ENCODE results near the gene KMT2C.
"Not testable (repeated sequence)": the region's sequence is repeated elsewhere in the genome, so short reads cannot be mapped to it uniquely, and the experiment has no call there.

Gene KMT2C

GRCh38 chr7:152264915-152265314 lies 170.9 kb downstream of the KMT2C start:
- DNase-seq (ENCODE audit: low spot score) = not testable (repeated sequence)

- not testable (repeated sequence) for DNase-seq (ENCODE audit: low spot score)
Measured at GRCh38 chr7:152262146-152262545, 173.7 kb downstream of the KMT2C start.

- DNase-seq (ENCODE audit: low spot score) = not testable (repeated sequence)
Measured at GRCh38 chr7:152259645-152260044, 176.2 kb downstream of the KMT2C start.

- DNase-seq (ENCODE audit: low spot score) = not testable (repeated sequence)
Measured at GRCh38 chr7:152247851-152248250, 188.0 kb downstream of the KMT2C start.

- not testable (repeated sequence) for DNase-seq (ENCODE audit: low spot score)
Measured at GRCh38 chr7:152245417-152245816, 190.4 kb downstream of the KMT2C start.

GRCh38 chr7:152243464-152243863 lies 192.3 kb downstream of the KMT2C start:
- DNase-seq (ENCODE audit: low spot score) = not testable (repeated sequence)

GRCh38 chr7:152241301-152241700 lies 194.5 kb downstream of the KMT2C start:
- DNase-seq (ENCODE audit: low spot score) = not testable (repeated sequence)

- not testable (repeated sequence) for DNase-seq (ENCODE audit: low spot score)
Measured at GRCh38 chr7:152236306-152236705, 199.5 kb downstream of the KMT2C start.

- not testable (repeated sequence) for DNase-seq (ENCODE audit: low spot score)
Measured at GRCh38 chr7:152234421-152234820, 201.4 kb downstream of the KMT2C start.

- TF ChIP-seq CTCF (IDR thresholded peaks at IDR 0.05; ENCODE audit: extremely low read depth, missing control alignments) = no peak
- DNase-seq (ENCODE audit: low spot score) = no peak
Measured at GRCh38 chr7:152231089-152231488, 204.7 kb downstream of the KMT2C start.

GRCh38 chr7:152219556-152219955 lies 216.2 kb downstream of the KMT2C start:
- DNase-seq (ENCODE audit: low spot score) = not testable (repeated sequence)

- not testable (repeated sequence) for DNase-seq (ENCODE audit: low spot score)
Measured at GRCh38 chr7:152208766-152209165, 227.0 kb downstream of the KMT2C start.

GRCh38 chr7:152204417-152204816 lies 231.4 kb downstream of the KMT2C start:
- not testable (repeated sequence) for DNase-seq (ENCODE audit: low spot score)

- TF ChIP-seq CTCF (IDR thresholded peaks at IDR 0.05; ENCODE audit: extremely low read depth, missing control alignments) = no peak
- no peak for DNase-seq (ENCODE audit: low spot score)
Measured at GRCh38 chr7:152203095-152203494, 232.7 kb downstream of the KMT2C start.

- no peak for DNase-seq (ENCODE audit: low spot score)
- TF ChIP-seq CTCF (IDR thresholded peaks at IDR 0.05; ENCODE audit: extremely low read depth, missing control alignments) = no peak
Measured at GRCh38 chr7:152202056-152202455, 233.7 kb downstream of the KMT2C start.

All from GM20000 (cell line).